ENCODE data around the gene RTTN.
"Not testable (repeated sequence)": the region's sequence is repeated elsewhere in the genome, so short reads cannot be mapped to it uniquely, and the experiment has no call there.

Gene RTTN

GRCh38 chr18:70021498-70021897 is 184.0 kb downstream of the RTTN start:
- DNase-seq = no peak

- DNase-seq = no peak
Observed at GRCh38 chr18:70021043-70021442, 184.4 kb downstream of the RTTN start.

- no peak for DNase-seq
Observed at GRCh38 chr18:70019991-70020390, 185.5 kb downstream of the RTTN start.

- no peak for DNase-seq
Observed at GRCh38 chr18:70019136-70019535, 186.4 kb downstream of the RTTN start.

GRCh38 chr18:70015127-70015526 is 190.4 kb downstream of the RTTN start:
- no peak for DNase-seq

- no peak for DNase-seq
Observed at GRCh38 chr18:70005580-70005979, 199.9 kb downstream of the RTTN start.

- no peak for DNase-seq
Observed at GRCh38 chr18:70004696-70005095, 200.8 kb downstream of the RTTN start.

- DNase-seq = no peak
Observed at GRCh38 chr18:69999656-70000055, 205.8 kb downstream of the RTTN start.

GRCh38 chr18:69998523-69998987 is 206.9 kb downstream of the RTTN start:
- DNase-seq = no peak

GRCh38 chr18:69996951-69997798 is 208.3 kb downstream of the RTTN start:
- DNase-seq = no peak

- no peak for DNase-seq
Observed at GRCh38 chr18:69996417-69996816, 209.1 kb downstream of the RTTN start.

GRCh38 chr18:69995774-69996173 is 209.7 kb downstream of the RTTN start:
- no peak for DNase-seq

GRCh38 chr18:69992776-69993175 is 212.7 kb downstream of the RTTN start:
- DNase-seq = no peak

- no peak for DNase-seq
Observed at GRCh38 chr18:69987870-69988269, 217.6 kb downstream of the RTTN start.

- DNase-seq = no peak
Observed at GRCh38 chr18:69985239-69985638, 220.2 kb downstream of the RTTN start.

- no peak for DNase-seq
Observed at GRCh38 chr18:69982417-69982816, 223.1 kb downstream of the RTTN start.

GRCh38 chr18:69981948-69982347 is 223.5 kb downstream of the RTTN start:
- DNase-seq = no peak

- no peak for DNase-seq
Observed at GRCh38 chr18:69980982-69981804, 224.3 kb downstream of the RTTN start.

GRCh38 chr18:69980509-69980908 is 225.0 kb downstream of the RTTN start:
- DNase-seq = no peak

- no peak for DNase-seq
Observed at GRCh38 chr18:69978732-69979715, 226.5 kb downstream of the RTTN start.

- not testable (repeated sequence) for DNase-seq
Observed at GRCh38 chr18:69975294-69975693, 230.2 kb downstream of the RTTN start.

GRCh38 chr18:69974365-69974764 is 231.1 kb downstream of the RTTN start:
- no peak for DNase-seq

- DNase-seq = no peak
Observed at GRCh38 chr18:69969491-69969890, 236.0 kb downstream of the RTTN start.
